Smooth muscle cell (in vitro differentiated cells): Measurements from ENCODE around the gene LIX1. TPM values are rescaled to one million over a fixed set of nuclear protein-coding genes. Genes with fewer than 3 reads are reported as not detected.

Experiments used
- DNase-seq: peaks from one replicate; lab custom pipeline; 2025; ENCODE audit not compliant: unreplicated experiment; lab: John Stamatoyannopoulos, UW
- H2AFZ ChIP-seq: fragments of 200-600 bp; sonication (generic); 2 replicates; pipeline ENCODE4 v1.6.0; 2016; ENCODE audit warnings: antibody characterized with exemption, low read depth, mild to moderate bottlenecking
- H3F3A ChIP-seq: fragments of 200-600 bp; sonication (generic); 2 replicates; pipeline ENCODE4 v1.6.0; 2017; ENCODE audit warnings: antibody characterized with exemption, low read depth
- H3K27ac ChIP-seq: fragments of 200-600 bp; sonication (generic); 2 replicates; pipeline ENCODE4 v1.5.1; 2016; ENCODE audit warnings: low read depth, mild to moderate bottlenecking
- H3K27me3 ChIP-seq: fragments of 200-600 bp; sonication (generic); 2 replicates; pipeline ENCODE4 v1.6.1; 2016; ENCODE audit warnings: low read depth, mild to moderate bottlenecking
- H3K36me3 ChIP-seq: fragments of 200-600 bp; sonication (generic); 2 replicates; pipeline ENCODE4 v1.5.1; 2016; ENCODE audit warnings: low read depth
- H3K4me1 ChIP-seq: fragments of 200-600 bp; sonication (generic); 2 replicates; pipeline ENCODE4 v1.5.1; 2016; ENCODE audit warnings: low read depth
- H3K4me2 ChIP-seq: fragments of 200-600 bp; sonication (generic); 2 replicates; pipeline ENCODE4 v1.6.0; 2016; ENCODE audit warnings: mild to moderate bottlenecking
- H3K4me3 ChIP-seq: fragments of 200-600 bp; sonication (generic); 2 replicates; pipeline ENCODE4 v1.5.1; 2016; ENCODE audit warnings: mild to moderate bottlenecking
- H3K79me2 ChIP-seq: fragments of 200-600 bp; sonication (generic); 2 replicates; pipeline ENCODE4 v1.6.0; 2016; ENCODE audit warnings: low read depth, mild to moderate bottlenecking
- H3K9ac ChIP-seq: fragments of 200-600 bp; sonication (generic); 2 replicates; pipeline ENCODE4 v1.6.0; 2016; ENCODE audit warnings: low read depth
- H3K9me3 ChIP-seq: fragments of 200-600 bp; sonication (generic); replicated peaks from 2 replicates; pipeline ENCODE4 v1.5.1; 2016; ENCODE audit warnings: low read depth
- H4K20me1 ChIP-seq: fragments of 200-600 bp; sonication (generic); 2 replicates; pipeline ENCODE4 v1.6.0; 2016; ENCODE audit warnings: low read depth
- CTCF ChIP-seq: fragments of 200-600 bp; sonication (generic); IDR thresholded peaks from 2 replicates; pipeline ENCODE4 v1.5.1; 2017; ENCODE audit warnings: borderline replicate concordance, mild to moderate bottlenecking, antibody characterized with exemption; ENCODE audit not compliant: insufficient read depth, poor library complexity, severe bottlenecking
- WGBS: methylation state at CpG from one replicate; pipeline ENCODE4 v1.1.7; 2016; ENCODE audit warnings: low lambda C conversion rate; 5-methylcytosine and 5-hydroxymethylcytosine counted together
- polyA plus RNA-seq: library from polyadenylated mRNA; unstranded; fragments of >200 nt; fragmentation: Nextera tagmentation; extraction: Ambion mirVana; gene quantifications from 2 replicates; pipeline ENCODE4 v1.2.1, GENCODE V29; 2016
- total RNA-seq: library from RNA; depleted of rRNA; stranded (reverse); fragments of >200 nt; gene quantifications from 2 replicates; pipeline ENCODE4 v1.2.3, GENCODE V29; 2014

LIX1 gene
- total and polyA plus RNA-seq, 2 experiments from 2014 or later, result 20.1 to 21.8 TPM

GRCh38 chr5:97067296-97067850, 75.0 kb downstream of the LIX1 start:
- no peak overlapping the region for H3K27ac ChIP-seq
- H3K9me3 ChIP-seq, result no peaks in the 10 kb centered on the region
- no peaks in the 10 kb centered on the region for H3K4me1 ChIP-seq
- H3K4me2 ChIP-seq, result peak overlapping the region; percentile 50
- peak overlapping the region; percentile 86 for H2AFZ ChIP-seq
- DNase-seq, result no peak
- TF ChIP-seq CTCF, result no peak
- no peaks in the 10 kb centered on the region for H3K36me3 ChIP-seq
- no peaks in the 10 kb centered on the region for H3K79me2 ChIP-seq
- H3K4me3 ChIP-seq, result no peak overlapping the region
- H3F3A ChIP-seq, result peaks cover 9% of the 10 kb centered on the region
- H4K20me1 ChIP-seq, result no peaks in the 10 kb centered on the region
- H3K27me3 ChIP-seq, result no peaks in the 10 kb centered on the region
- 23% methylated on average over 4 of the region's 4 CpGs for WGBS
- H3K9ac ChIP-seq, result no peak overlapping the region

- no peak for TF ChIP-seq CTCF
- H3K4me3 ChIP-seq, result no peak overlapping the region
- DNase-seq, result no peak
- H3K4me2 ChIP-seq, result no peak overlapping the region
- H3K79me2 ChIP-seq, result no peaks in the 10 kb centered on the region
- no peak overlapping the region for H3K27ac ChIP-seq
- 57% methylated on average over 2 of the region's 2 CpGs for WGBS
- no peaks in the 10 kb centered on the region for H3K4me1 ChIP-seq
- H3K9me3 ChIP-seq, result no peaks in the 10 kb centered on the region
- H4K20me1 ChIP-seq, result no peaks in the 10 kb centered on the region
- H3K9ac ChIP-seq, result no peak overlapping the region
- H3F3A ChIP-seq, result peaks cover 11% of the 10 kb centered on the region
- no peak overlapping the region for H2AFZ ChIP-seq
- no peaks in the 10 kb centered on the region for H3K27me3 ChIP-seq
- H3K36me3 ChIP-seq, result no peaks in the 10 kb centered on the region
Measured at GRCh38 chr5:97065475-97065874, 76.9 kb downstream of the LIX1 start.

- Histone ChIP-seq H2AFZ (no peak overlapping the region), H3K9ac (no peak overlapping the region), H3K9me3 (no peaks in the 10 kb centered on the region), H3K36me3 (no peaks in the 10 kb centered on the region), H3K79me2 (no peaks in the 10 kb centered on the region), H4K20me1 (no peaks in the 10 kb centered on the region), H3K27ac (no peak overlapping the region), H3F3A (peaks cover 11% of the 10 kb centered on the region), H3K4me3 (no peak overlapping the region), H3K27me3 (no peaks in the 10 kb centered on the region), H3K4me2 (no peak overlapping the region), H3K4me1 (no peaks in the 10 kb centered on the region)
- DNase-seq, result no peak
- no peak for TF ChIP-seq CTCF
- WGBS, result 90% methylated on average over 1 of the region's 1 CpG
Measured at GRCh38 chr5:97063251-97063650, 79.2 kb downstream of the LIX1 start.

GRCh38 chr5:97062046-97062445, 80.4 kb downstream of the LIX1 start:
- TF ChIP-seq CTCF, result no peak
- H3K9ac ChIP-seq, result no peak overlapping the region

More at GRCh38 chr5:97062046-97062445, 80.4 kb downstream of the LIX1 start:
- no peak overlapping the region for H3K27ac ChIP-seq
- DNase-seq, result no peak
- no peaks in the 10 kb centered on the region for H3K9me3 ChIP-seq
- no peaks in the 10 kb centered on the region for H3K36me3 ChIP-seq
- H3K4me1 ChIP-seq, result no peaks in the 10 kb centered on the region
- H3F3A ChIP-seq, result peaks cover 7% of the 10 kb centered on the region
- H4K20me1 ChIP-seq, result no peaks in the 10 kb centered on the region
- no peak overlapping the region for H3K4me2 ChIP-seq
- H2AFZ ChIP-seq, result peak overlapping the region; percentile 62
- WGBS, result 61% methylated on average over 8 of the region's 8 CpGs
- no peaks in the 10 kb centered on the region for H3K79me2 ChIP-seq
- no peak overlapping the region for H3K4me3 ChIP-seq
- no peaks in the 10 kb centered on the region for H3K27me3 ChIP-seq
